HuH-7.5 (cell line): ENCODE data around the gene TSPAN9.

Experiments used
- DNase-seq: peaks from one replicate; pipeline ENCODE4 v3.0.0; 2011; ENCODE audit warnings: low spot score

Gene TSPAN9

DNA sequence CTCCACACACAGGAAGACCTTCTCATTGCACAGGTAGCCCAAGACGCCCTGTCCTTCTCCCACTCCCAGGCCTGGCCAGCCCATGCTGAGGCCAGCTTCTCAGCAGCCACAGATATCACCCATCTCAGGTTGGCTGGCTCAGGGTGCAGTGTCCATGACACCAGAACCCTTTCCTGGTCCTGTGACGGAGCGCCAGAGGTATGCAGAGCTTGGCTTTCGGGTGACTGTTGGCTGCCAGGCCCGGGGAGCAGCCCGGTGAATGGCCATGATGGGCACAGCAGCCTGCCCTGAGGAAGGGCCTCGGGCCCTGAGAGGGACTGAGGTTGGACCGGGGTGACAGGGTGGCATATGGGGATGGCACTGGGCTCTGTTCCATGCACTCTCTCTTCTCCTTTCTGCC is 173.4 kb downstream of the TSPAN9 start:
- no peak for DNase-seq

DNA sequence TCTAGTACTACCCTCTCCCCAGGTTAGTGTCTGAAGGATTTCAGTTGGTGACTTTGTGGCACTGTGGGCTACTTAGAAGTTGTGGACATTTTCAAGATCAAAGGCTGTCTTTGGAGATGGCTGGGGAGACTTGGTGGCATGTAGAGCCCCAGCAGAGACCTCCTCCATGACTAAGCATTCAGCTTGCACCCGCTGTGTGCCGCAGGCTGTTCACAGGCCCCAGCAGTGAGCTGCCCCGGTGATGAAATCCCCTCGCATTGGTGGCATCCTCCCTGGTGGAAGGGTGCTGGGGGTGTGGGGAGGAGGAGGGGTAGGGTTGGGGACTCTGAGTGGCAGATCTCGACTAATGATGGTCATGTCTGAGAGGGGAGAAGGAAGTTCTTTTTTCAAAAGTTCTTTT is 173.9 kb downstream of the TSPAN9 start:
- no peak for DNase-seq

DNA sequence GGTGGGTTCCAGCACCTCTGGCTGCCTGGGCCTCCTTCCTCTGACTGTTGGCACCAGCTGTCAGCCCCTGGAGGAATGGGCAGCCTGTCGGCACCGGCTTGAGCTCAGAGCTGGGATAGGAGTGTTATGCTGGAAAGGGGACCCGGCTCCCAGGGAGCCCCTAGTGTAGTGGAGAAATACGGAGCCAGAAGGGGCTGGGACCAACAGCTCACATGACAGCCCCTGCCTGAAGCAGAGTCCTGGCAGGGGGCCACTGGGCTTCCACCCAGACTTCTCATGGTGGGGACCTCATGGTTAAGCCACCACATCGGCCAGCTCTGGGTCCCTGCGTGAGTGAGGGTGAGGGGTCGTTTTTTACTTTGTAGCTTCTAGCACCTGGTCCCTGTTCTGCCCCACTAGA is 174.5 kb downstream of the TSPAN9 start:
- no peak for DNase-seq

DNA sequence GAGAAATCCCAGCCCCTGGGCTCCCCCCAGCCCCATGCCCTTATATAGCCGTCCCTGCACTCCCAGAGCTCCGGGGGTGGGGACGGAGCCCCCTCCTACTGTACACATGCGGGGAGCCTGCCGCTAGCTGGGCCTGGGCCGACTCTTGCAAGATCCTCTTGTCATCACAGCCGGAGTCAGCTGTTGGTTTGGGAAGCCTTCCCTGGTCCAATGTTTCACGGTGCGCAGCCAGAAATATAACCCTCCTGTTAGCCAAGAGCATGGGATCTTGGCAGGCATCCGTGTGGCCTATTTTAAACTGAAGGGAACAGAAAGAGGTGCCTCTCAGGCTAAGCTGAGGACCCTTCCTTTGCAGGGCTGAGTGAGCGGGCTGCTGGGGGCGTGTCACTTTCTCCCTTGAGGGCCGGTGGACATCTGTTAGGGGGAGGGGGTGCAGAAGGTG is 175.3 kb downstream of the TSPAN9 start:
- DNase-seq, result no peak

DNA sequence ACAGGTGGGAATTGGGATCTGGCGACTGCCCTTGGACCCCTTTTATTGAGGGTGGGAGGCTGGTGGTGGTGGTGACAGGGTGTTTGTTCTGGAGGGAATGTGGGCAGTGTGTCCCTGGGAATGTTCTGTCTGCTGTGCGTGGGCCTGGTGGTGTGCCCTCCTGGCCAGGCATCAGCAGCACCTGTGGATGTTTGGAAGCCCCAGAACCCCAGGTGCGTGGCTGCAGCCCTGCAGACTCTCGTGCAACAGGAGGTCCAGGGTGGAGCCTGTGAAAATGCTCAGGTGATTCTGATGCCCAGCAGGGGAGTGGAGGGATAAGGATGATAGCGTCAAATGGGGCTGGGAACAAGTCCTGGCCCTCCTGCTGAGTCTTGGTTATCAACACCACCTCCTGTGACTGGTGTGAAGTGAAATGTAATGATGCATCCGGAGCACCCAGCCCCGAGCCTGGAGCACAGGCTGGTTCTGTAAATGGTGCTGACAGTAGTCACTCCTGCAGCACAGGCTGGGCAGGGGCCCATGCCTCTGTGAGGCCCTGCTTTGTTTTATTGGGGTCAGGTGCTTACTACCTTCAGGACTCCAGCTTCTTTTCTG is 176.6 kb downstream of the TSPAN9 start:
- no peak for DNase-seq

DNA sequence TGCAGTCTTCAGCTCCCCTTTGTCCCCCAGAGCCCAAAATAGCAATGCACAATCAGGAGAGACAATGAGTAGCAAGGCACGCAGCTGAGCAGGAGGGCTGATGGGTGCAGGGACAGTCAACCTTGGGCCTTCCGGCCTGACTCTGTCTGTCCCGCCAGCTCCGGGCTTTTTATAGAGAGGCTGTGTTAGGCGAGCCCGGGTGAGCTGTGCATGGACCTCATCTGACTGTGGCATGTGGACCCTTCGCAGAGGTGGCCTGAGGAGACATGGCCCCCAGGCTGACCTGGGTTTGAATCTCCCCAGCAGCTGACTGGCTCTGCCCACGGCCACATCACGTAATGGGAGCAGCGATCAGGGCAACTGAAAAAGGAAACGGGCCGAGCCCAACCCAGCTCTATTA is 177.9 kb downstream of the TSPAN9 start:
- DNase-seq, result no peak

DNA sequence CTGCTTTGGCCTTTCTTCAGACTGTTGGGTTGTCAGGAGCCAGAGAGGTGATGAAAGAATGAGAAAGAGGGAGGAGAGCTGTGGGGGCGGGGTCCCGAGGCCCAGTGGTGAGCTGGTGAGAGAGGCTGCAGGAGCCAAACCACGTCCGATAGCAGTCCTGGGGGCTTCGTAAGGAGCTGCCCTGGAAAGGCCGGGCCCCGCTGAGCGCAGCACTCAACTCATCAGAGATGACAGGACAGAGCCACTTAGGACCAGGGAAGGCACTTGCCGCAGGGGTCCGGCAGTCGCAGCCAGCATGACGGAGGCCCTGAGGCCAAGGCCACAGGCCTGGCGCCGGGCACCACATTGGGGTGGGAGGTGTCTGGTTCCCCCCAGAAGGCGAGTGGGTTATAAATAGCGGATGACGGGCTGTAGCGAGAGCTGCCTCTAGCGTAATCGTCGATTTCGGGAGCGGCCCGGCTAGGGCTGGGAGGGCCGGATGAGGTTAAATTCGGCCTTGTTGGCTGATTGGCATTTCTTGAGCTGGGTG is 179.0 kb downstream of the TSPAN9 start:
- no peak for DNase-seq

DNA sequence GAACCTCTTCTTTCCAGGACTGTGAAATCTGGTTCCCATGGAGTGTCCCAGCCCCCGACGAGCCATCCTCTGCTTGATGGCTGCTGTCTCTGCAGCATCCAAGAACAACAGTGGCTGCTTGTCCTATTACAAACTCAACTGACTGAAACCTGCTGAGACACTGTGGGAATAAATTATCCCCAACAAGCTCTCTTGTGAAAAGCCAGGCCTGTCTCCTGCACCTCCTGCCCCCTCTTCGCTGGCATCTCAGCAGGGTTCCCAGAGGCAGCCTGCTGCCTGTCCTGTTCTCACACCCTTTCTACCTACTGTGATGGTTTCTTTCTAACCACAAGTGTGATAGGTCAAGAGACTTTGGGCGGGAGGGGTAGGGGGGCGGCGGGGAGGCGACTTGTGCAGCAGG is 180.2 kb downstream of the TSPAN9 start:
- DNase-seq, result no peak

DNA sequence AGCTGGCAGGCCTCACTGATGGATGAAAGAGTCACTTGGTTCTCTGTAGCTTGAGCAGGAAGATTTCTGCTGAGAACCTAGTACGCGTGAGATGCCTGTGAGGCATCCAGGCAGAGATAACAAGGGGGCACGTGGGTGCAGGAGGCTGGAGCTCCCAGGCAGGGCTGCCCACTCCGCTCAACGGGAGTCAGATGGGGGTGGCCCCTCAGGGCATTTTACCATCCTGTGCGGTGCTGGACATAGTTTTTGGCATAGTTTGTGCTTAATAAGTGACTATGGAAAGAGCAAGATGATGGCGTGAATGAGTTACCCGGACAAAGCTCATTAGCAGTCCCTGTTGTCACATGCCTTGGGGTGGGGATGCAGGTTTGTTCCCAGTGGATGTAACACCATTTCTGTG is 182.8 kb downstream of the TSPAN9 start:
- no peak for DNase-seq

DNA sequence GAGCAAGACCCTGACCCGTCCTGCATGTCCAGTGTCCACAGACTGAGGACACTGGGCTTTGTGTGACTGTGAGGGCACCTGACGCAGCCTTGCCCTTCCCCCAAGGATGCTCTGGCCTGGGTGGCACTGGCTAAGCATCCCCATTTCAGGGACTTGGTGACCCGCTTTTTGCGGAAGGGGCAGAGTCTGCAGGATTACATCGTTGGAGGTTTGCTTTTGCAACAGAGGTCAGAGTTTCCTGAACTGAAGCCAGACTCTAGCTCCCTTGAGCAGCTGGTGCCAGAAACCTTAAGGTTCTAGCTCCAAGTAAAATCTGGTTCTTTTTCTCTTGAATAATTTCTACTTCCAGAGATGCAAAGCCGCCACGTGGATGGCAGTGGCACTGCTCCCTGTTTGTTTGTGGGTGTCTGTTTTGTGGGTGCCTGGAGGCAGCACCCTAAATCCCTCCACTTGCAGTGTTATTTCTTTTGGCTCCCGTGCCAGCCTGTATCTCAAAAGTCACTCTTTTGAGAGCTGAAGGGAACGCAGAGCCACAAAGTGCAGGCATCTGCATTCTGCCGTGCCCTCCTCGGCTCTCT is 184.7 kb downstream of the TSPAN9 start:
- no peak for DNase-seq

DNA sequence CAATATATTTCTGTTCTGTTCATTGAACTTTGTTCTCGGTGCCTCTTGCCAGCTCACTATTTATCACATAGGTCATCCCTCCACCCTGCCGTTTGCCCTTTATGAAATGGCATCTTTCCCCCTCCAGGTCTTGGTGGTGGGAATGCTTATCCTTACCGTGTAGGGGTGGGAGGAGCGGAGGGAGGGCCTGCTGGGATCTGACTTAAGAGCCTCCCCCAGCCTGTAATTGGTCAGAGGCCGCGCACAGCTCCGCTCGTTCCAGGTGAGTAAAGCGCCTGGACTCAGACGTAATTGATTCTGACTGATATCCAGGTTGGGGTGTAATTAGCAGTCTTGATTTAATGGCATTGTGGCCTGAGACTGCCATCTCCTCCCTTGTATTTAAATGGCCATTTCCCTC is 185.3 kb downstream of the TSPAN9 start:
- no peak for DNase-seq

DNA sequence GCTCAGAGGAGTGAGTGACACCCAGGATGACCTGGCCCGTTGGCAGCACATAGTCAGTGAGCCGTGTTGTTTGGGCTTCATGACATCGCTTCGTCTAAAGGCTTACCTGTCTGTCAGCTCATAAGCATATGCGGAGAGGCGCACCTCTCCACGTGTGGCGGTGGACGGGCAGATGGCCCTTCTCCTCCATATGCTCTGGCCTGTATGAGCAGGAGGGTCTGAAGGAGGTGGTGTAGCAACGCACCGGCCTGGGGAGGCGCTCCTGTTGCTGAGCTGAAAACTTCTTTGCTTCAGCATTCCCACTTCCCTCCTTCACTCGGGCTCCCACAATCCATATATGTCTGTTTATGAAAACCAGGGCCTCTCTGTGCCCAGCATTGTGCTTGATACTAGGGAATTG is 186.1 kb downstream of the TSPAN9 start:
- DNase-seq, result no peak

DNA sequence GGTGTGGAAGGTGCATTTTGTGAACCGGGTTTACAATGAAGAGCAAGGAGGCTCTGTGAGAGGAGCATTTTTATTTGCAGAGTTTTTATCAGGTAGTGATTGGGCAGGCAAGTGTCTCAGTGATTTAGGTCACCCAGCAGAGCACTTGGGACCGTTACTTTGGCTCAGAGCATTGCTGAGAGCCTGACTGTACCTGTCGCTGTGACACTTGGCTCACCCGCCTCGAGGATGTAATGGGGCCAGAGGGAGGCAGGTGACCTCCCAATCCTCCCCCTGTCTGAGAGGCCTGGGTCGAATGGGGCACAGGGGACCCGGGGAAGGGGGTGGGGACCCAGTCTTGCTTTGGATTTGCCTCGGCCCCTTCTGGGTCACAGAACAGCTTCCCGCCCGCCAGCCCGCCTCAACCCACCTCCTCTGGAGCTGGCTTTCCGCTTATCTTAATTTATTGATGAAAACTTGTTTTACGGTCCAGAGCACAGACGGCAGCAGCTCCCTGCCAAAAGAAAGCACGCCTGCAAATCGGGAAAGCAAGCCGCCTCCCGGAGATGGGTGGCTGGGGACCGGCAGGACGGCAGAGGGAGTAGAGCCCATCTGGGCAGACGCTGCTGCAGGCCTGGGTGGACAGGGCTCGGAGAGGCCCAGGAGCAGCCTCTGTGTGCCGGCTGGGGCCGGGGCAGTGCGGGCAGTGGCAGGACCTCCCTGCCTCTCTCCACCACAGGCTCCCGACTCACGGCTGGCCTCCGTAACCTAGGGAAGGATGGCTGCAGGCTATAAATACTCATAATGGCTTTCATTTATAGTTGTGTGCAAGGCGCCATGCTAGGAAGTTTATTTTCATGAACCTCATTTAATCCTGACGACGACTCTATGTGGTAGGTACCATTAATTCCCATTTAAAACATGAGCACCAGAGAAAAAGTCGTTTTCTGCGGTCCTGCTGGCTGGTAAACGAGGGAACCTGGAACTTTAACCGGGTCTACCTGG is 187.1 kb downstream of the TSPAN9 start:
- DNase-seq, result no peak

DNA sequence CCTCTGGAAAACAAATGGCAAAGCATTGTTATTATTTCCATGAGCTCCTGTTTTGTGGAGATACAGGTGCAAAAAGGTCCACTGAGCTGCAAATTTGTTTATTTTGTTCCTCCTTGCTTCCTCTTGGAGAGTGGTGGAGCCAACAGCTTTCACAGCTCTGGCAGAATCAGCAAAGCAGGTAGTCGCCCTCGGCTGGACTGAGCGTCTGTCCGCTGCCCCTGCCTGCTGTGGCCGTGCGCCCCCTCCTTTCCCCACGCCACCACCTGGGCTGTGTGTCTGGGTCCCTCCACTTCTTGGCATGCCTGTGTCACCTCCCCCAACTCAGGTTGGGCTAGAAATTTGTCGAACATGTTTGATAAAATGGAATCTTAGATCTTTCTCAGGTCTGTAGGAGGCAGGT is 188.2 kb downstream of the TSPAN9 start:
- DNase-seq, result no peak

DNA sequence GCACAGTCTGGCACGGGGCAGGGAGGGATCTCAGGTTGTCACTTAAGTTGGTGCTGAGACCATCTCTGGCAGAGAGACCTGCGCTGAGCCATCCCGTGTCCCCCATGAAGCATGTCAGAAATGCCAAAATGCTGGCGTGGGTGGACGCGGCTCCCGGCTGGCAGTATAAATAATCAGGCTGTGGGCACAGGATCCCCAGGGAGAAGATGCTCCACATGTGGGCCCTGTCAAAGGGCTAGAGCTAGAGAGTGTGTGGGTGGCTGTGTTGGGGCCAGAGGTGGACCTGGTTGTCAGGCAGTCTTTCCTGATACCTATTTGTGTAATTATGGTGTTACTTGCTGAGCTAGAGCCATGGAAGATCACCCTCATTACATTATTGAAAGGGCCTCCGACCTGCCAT is 189.5 kb downstream of the TSPAN9 start:
- no peak for DNase-seq

DNA sequence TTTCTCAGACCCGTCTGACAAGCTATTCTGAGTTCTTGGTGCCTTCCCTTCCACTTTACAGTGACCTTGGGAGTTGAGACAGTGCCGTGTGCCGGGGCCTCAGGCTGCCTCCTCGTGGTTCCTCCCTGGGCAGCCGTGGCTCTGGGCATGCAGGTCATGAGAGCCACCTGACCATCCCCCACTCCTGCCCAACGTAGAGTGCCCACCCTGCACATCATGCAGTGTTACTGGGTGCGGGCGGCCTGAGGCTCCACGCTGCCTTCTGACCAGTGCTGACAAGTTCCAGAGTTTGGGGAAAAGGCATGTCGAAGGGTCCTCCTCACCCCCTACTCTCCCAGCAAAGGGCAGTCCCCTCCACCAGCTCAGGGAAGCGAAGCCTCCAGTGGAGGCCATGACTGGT is 190.5 kb downstream of the TSPAN9 start:
- DNase-seq, result no peak

DNA sequence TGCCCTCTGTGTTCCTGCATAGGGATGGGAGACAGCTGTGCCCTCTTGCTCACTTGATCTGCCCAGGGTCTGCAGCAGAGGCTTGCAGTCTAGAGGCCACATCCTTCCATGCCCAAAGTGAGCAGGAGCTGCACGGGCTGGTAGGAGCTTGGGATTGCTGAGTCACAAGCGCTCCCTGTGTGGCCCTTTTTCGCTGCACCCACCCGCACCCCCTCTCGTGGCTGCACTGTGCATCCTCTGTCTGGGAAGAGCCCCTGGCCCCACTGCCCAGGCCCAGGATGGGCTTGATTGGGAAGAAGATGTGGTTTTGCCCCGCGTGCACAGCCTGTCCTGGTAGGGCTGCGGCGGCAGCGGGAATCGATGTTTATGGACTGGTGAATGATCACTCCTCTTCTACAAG is 192.4 kb downstream of the TSPAN9 start:
- DNase-seq, result no peak

DNA sequence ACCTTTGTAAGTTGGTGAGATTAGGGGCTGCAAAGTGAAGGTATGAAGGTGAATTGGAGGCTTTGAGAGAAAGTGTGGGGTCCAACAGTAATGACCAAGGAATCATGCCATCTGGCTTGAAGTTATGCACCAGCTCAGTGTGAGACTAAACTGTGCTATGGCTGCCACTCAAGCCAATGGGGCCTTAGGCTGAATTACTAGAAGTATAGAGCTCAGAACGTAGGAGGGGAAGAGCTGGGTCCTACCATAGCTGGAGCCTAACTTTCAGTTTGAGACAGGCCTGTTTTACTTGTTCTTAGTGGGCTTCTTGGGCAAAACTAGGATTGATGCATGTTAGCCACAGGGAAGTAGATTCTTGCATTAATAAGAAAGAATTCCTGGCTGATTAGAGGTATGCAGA is 194.0 kb downstream of the TSPAN9 start:
- no peak for DNase-seq

DNA sequence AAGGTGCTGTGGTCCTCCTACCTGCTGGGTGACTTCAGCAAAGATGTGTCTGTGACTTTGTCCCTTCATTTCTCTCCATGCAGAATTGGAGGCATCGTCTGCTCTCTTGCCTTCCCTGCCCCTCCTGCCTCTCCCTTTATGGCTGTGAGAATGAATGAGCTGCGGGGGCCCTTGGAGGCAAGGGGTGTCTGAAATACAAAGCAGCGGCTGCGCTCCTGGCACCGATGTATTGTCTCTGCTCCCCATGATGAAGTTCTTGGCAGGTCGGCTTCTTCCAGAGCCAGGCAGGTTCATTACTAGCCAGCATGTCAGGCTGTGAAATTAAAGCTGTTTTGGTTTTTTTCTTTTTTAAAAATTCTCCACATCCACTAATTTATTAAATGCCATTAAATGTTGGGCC is 194.5 kb downstream of the TSPAN9 start:
- DNase-seq, result no peak

DNA sequence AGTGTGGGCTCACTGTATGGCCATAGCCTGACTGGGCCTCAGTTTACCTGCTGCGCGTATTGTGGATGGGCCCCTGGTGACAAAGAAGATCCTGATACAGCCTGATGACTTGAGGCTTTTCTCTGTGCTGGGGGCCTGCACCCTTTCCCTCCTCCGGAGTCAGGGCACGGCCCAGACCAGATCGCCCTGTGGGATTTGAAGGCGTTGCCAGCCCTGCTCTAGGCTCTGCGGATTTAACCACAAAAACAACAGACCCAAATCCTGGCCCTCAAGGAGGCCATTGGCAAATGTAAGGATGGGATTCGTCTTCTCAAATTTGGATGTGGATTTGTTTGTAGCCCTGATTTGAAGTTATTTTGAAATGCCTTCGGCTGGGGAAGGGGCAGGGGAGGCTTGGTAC is 195.8 kb downstream of the TSPAN9 start:
- no peak for DNase-seq

DNA sequence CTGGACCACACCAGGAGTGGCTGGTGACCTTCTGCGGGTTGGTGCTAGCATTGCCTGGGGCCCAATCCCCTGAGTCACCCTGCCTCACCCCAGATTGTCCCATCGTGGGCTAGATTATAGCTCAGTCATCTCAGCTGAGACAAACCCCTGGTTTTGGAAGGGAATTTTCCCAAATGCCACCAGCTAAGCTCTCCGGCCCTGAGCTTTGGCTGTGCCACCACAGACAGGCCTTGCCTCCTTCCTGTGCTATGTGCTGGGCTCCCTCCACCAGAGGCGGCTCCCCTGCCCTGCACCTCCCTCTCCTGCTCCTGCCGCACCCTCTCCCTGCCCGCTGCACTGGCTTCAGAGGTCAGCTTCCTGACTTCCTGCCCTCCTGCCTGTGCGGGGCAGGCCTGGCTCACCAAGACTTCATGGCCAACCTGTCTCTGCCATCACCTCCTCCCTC is 196.3 kb downstream of the TSPAN9 start:
- DNase-seq, result no peak

DNA sequence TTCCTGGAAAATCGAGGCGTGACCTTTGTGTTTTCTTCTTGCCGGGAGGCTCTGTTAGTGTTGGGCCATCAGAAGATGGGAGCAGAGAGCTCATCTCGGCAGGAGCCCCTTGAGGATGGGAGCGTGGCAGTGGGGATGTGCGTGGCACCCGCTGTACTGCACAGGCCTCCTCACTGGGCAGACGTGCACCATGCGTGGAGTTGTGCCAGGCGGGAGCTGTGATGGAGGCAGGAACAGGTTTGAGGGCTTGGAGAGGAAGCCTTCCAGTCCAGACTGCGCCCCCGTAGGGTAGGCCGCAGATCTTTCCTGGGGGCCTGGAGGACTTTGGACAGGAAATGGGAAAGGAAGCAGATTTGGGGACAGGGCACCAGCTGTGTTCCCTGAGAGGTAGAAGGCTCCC is 197.5 kb downstream of the TSPAN9 start:
- no peak for DNase-seq
